ENCODE results near the gene SNX20.

- TF ChIP-seq MYC (CRISPR knock-in tag; IDR thresholded peaks at IDR 0.05; ENCODE audit: borderline replicate concordance), result no peak
- TF ChIP-seq MEIS2 (CRISPR knock-in tag; IDR thresholded peaks at IDR 0.05), result no peak
- TF ChIP-seq MXI1 (IDR thresholded peaks at IDR 0.05; ENCODE audit: borderline replicate concordance, low read depth, low read length), result no peak
- no peak for TF ChIP-seq EHMT2 (IDR thresholded peaks at IDR 0.05; ENCODE audit: borderline replicate concordance, low read depth, low read length)
- TF ChIP-seq ATAD3A (CRISPR knock-in tag; IDR thresholded peaks at IDR 0.05), result no peak
- TF ChIP-seq ZNF660 (CRISPR knock-in tag; IDR thresholded peaks at IDR 0.05; ENCODE audit: borderline replicate concordance, low read depth), result no peak
- TF ChIP-seq MAX (IDR thresholded peaks at IDR 0.05), result no peak
- TF ChIP-seq HNRNPL (IDR thresholded peaks at IDR 0.05; ENCODE audit: low read depth, low read length), result no peak
- TF ChIP-seq YY1 (IDR thresholded peaks at IDR 0.05; ENCODE audit: insufficient read depth, insufficient replicate concordance, low read depth, low read length), result no peak
- TF ChIP-seq POLR2AphosphoS2 (IDR thresholded peaks at IDR 0.05; ENCODE audit: low read depth, low read length), result no peak
- TF ChIP-seq ZNF713 (CRISPR knock-in tag; IDR thresholded peaks at IDR 0.05), result no peak
- TF ChIP-seq, protein P1, sequence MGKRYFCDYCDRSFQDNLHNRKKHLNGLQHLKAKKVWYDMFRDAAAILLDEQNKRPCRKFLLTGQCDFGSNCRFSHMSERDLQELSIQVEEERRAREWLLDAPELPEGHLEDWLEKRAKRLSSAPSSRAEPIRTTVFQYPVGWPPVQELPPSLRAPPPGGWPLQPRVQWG (CRISPR knock-in tag; IDR thresholded peaks at IDR 0.05; ENCODE audit: borderline replicate concordance, low read depth), result no peak
- no peak for TF ChIP-seq REST (IDR thresholded peaks at IDR 0.05; ENCODE audit: borderline replicate concordance in 1 of 2, low read depth in 1 of 2, low read length in 2 of 2)
Observed at GRCh38 chr16:50664270-50664669, 16.8 kb downstream of the SNX20 start.

Measured in HepG2 (cell line).